K562 (cell line): ENCODE measurements around the gene UQCR11. TPM values are rescaled to one million over a fixed set of nuclear protein-coding genes. Genes with fewer than 3 reads are reported as not detected.

Source experiments
- BDP1 ChIP-seq: IDR thresholded peaks from 3 replicates; pipeline ENCODE4 v1.6.1; 2011; ENCODE audit not compliant: insufficient read length, insufficient read depth
- CXXC5 ChIP-seq: fragments of 250-450 bp; sonication (Bioruptor Pico); IDR thresholded peaks from 2 replicates; pipeline ENCODE4 v1.8.0; 2022; ENCODE audit warnings: inconsistent platforms, mild to moderate bottlenecking, moderate library complexity
- FOXJ2 ChIP-seq: fragments of 200-800 bp; sonication (Bioruptor generic); IDR thresholded peaks from 2 replicates; pipeline ENCODE4 v1.6.1; 2016; ENCODE audit warnings: missing genetic modification characterization, missing compliant biosample characterization
- JUN ChIP-seq, 2 experiments: sonication (generic) in 1 of 2; formaldehyde crosslinking in 1 of 2; IDR thresholded peaks; 2 replicates each; pipeline versions ENCODE4 v1.6.1 to v1.8.0; 2012 to 2022; ENCODE audit warnings: borderline replicate concordance in 2 of 2, mild to moderate bottlenecking in 2 of 2, improper control_type of control experiment in 1 of 2, low read depth in 1 of 2, low read length in 1 of 2, missing genetic modification reagents in 1 of 2
- NBN ChIP-seq: fragments of 450-650 bp; IDR thresholded peaks from 2 replicates; pipeline ENCODE4 v1.6.1; 2016; ENCODE audit warnings: low read depth, mild to moderate bottlenecking
- NR0B1 ChIP-seq: fragments of 450-650 bp; IDR thresholded peaks from one replicate; pipeline ENCODE4 v1.6.1; 2018; ENCODE audit warnings: mild to moderate bottlenecking, moderate library complexity; ENCODE audit not compliant: partially characterized antibody
- NR2C1 ChIP-seq, 2 experiments: fragments of 450-650 bp; IDR thresholded peaks; 2 replicates each; pipeline ENCODE4 v1.6.1; 2017; ENCODE audit warnings: mild to moderate bottlenecking in 2 of 2, antibody characterized with exemption in 1 of 2, inconsistent platforms in 1 of 2, missing compliant biosample characterization in 1 of 2, missing genetic modification characterization in 1 of 2
- NR2F6 ChIP-seq: fragments of 450-650 bp; formaldehyde crosslinking; IDR thresholded peaks from 2 replicates; pipeline ENCODE4 v1.4.0; 2020; ENCODE audit warnings: mild to moderate bottlenecking
- OTX1 ChIP-seq: fragments of 450-650 bp; formaldehyde crosslinking; IDR thresholded peaks from 2 replicates; pipeline ENCODE4 v1.4.0; 2022; ENCODE audit warnings: mild to moderate bottlenecking
- POLR2H ChIP-seq: IDR thresholded peaks from 2 replicates; pipeline ENCODE4 v1.6.1; 2016; ENCODE audit warnings: missing genetic modification characterization, low read depth, mild to moderate bottlenecking, control low read depth, missing compliant biosample characterization, moderate library complexity
- RBM25 ChIP-seq: fragments of 200-400 bp; formaldehyde crosslinking; IDR thresholded peaks from 2 replicates; pipeline ENCODE4 v1.6.1; 2018; ENCODE audit warnings: low read length, low read depth, moderate library complexity; ENCODE audit not compliant: severe bottlenecking
- TAF1 ChIP-seq: IDR thresholded peaks from 2 replicates; pipeline ENCODE4 v1.6.1; 2011; ENCODE audit warnings: mild to moderate bottlenecking, low read length, moderate library complexity; ENCODE audit not compliant: insufficient read depth, control insufficient read depth, severe bottlenecking; ENCODE audit errors: extremely low read depth
- TBL1XR1 ChIP-seq, 2 experiments: IDR thresholded peaks; 2 replicates each; pipeline ENCODE4 v1.6.1; 2012; ENCODE audit warnings: improper control_type of control experiment in 2 of 2, low read length in 2 of 2, mild to moderate bottlenecking in 1 of 2
- TRIM24 ChIP-seq, 2 experiments: fragments of 450-650 bp; IDR thresholded peaks; 2 replicates each; pipeline ENCODE4 v1.6.1; 2016
- ZKSCAN3 ChIP-seq: fragments of 250-450 bp; sonication (Bioruptor Pico); IDR thresholded peaks from 2 replicates; pipeline ENCODE4 v1.4.0; 2020
- ZNF507 ChIP-seq: conservative IDR thresholded peaks from 2 replicates; pipeline ENCODE4 v1.6.1; 2017; ENCODE audit warnings: missing genetic modification characterization, missing compliant biosample characterization
- ZNF592 ChIP-seq: fragments of 450-650 bp; IDR thresholded peaks from 2 replicates; pipeline ENCODE4 v1.6.1; 2017; ENCODE audit warnings: antibody characterized with exemption, mild to moderate bottlenecking
- ZNF644 ChIP-seq: fragments of 200-800 bp; sonication (Bioruptor generic); IDR thresholded peaks from 2 replicates; pipeline ENCODE4 v1.6.1; 2016; ENCODE audit warnings: low read depth, missing genetic modification characterization, missing compliant biosample characterization
- ZNF655 ChIP-seq: fragments of 250-450 bp; sonication (Bioruptor Pico); IDR thresholded peaks from 2 replicates; pipeline ENCODE4 v1.5.0; 2021
- ZNF780A ChIP-seq: fragments of 250-450 bp; sonication (Bioruptor Pico); IDR thresholded peaks from 2 replicates; pipeline ENCODE4 v1.5.0; 2021; ENCODE audit warnings: mild to moderate bottlenecking
- ZSCAN29 ChIP-seq: fragments of 450-650 bp; IDR thresholded peaks from 2 replicates; pipeline ENCODE4 v1.6.1; 2017
- polyA plus RNA-seq, 8 experiments: library from polyadenylated mRNA; depleted of rRNA in 4 of 8; stranded (reverse) in 5 of 8; unstranded in 3 of 8; fragments of >200 nt; fragmentation: Nextera tagmentation in 2 of 8; fragmentation: Illumina TruSeq in 1 of 8; extraction: Ambion mirVana in 2 of 8; extraction: Trizol in 1 of 8; gene quantifications; 2 replicates each; pipeline versions ENCODE4 v1.2.1 to v1.2.3, GENCODE V29; 2011 to 2014; ENCODE audit warnings: inconsistent platforms in 1 of 8, missing spikeins in 1 of 8
- total RNA-seq, 7 experiments: library from RNA; depleted of rRNA in 6 of 7; stranded (reverse); fragments of >200 nt in 6 of 7; fragmentation: Illumina TruSeq in 2 of 7; extraction: Trizol in 2 of 7; gene quantifications; 2 replicates each; pipeline versions ENCODE4 v1.2.1 to v1.2.3, GENCODE V29; 2011 to 2021; ENCODE audit warnings: low replicate concordance in 1 of 7

Gene UQCR11
- total and polyA plus RNA-seq, 9 of the 15 experiments (the other 6 are each of a cell fraction or from before 2014, with no cell fraction given) = 57.6 to 394 (median 259) TPM

GRCh38 chr19:1652471-1653299 is 47.4 kb upstream of the UQCR11 start, which contains the start of gene TCF3 (continued):
- TF ChIP-seq ZNF655 (CRISPR knock-in tag) = no peak
- TF ChIP-seq RBM25 = peak; percentile 89
- TF ChIP-seq ZNF780A = no peak
- TF ChIP-seq ZNF507 (tag) = no peak
- TF ChIP-seq NBN = peak; percentile 55; the same call in 1 of the 2 replicates
- peak; percentile 63; the same call in 1 of the 2 replicates for TF ChIP-seq JUN (IDR thresholded peaks at IDR 0.05; ENCODE audit: borderline replicate concordance, low read depth, low read length)
- peak; percentile 87; the same call in 1 of the 2 replicates for TF ChIP-seq JUN (CRISPR knock-in tag; IDR thresholded peaks at IDR 0.05; ENCODE audit: borderline replicate concordance)
- TF ChIP-seq OTX1 (CRISPR knock-in tag) = peak; percentile 87; the same call in 1 of the 2 replicates
- peak; percentile 99 for TF ChIP-seq CXXC5 (CRISPR knock-in tag)
- TF ChIP-seq BDP1 = no peak
- TF ChIP-seq TAF1 = peak; percentile 61
- TF ChIP-seq POLR2H (tag) = no peak
- TF ChIP-seq NR2F6 (CRISPR knock-in tag) = no peak
- TF ChIP-seq TRIM24 (IDR thresholded peaks at IDR 0.05) = peak in 1 of 2 experiments; percentile 70; a peak in 1 of 4 replicates
- TF ChIP-seq FOXJ2 (tag) = no peak
- no peak for TF ChIP-seq NR2C1 (IDR thresholded peaks at IDR 0.05)
- no peak for TF ChIP-seq NR2C1 (tag; IDR thresholded peaks at IDR 0.05)
- TF ChIP-seq NR0B1 = no peak
- 0 out of 2 replicates have a peak, but pooled peaks have one; percentile 12 for TF ChIP-seq ZNF644 (tag)
- TF ChIP-seq ZNF592 = no peak
- no peak for TF ChIP-seq TBL1XR1 (IDR thresholded peaks at IDR 0.05; ENCODE audit: low read length in 2 of 2)
- no peak for TF ChIP-seq ZKSCAN3
- TF ChIP-seq ZSCAN29 = no peak
